ENCODE data around the gene DIAPH1.
A peak's percentile ranks its signal among the peaks of the same experiment; 100 is the strongest.

DNA sequence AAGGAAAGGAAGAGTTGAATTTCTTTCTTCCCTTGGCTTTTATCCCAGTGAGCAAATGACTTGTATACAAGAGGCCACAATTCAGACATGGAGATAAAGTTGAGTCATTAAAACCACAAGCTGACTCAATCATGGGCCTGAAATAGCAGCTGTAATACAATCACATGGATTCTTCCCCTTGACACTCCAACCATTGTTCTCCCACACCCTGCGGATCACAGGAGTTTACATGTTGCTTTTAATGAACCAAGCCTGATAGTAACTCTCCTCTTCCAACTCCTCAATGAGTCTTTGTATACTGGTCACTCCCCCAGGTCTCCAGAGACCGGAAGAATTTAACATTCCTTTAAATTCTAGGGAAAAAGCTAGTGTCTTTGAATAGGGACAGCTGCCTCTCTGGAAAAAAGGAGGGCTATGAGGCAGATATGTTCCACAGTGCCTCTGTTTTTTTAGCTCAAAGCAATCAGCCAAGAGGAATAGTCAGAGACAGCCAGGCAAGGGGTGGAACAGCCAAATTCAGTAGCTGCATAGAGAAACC, 97.5 kb downstream of the DIAPH1 start:
- peak; percentile 35 to 80 (median 53) for TF ChIP-seq POLR2AphosphoS5 (IDR thresholded peaks at IDR 0.05)
- TF ChIP-seq, protein P1, sequence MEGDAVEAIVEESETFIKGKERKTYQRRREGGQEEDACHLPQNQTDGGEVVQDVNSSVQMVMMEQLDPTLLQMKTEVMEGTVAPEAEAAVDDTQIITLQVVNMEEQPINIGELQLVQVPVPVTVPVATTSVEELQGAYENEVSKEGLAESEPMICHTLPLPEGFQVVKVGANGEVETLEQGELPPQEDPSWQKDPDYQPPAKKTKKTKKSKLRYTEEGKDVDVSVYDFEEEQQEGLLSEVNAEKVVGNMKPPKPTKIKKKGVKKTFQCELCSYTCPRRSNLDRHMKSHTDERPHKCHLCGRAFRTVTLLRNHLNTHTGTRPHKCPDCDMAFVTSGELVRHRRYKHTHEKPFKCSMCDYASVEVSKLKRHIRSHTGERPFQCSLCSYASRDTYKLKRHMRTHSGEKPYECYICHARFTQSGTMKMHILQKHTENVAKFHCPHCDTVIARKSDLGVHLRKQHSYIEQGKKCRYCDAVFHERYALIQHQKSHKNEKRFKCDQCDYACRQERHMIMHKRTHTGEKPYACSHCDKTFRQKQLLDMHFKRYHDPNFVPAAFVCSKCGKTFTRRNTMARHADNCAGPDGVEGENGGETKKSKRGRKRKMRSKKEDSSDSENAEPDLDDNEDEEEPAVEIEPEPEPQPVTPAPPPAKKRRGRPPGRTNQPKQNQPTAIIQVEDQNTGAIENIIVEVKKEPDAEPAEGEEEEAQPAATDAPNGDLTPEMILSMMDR (IDR thresholded peaks at IDR 0.05): no peak

Data from transverse colon (tissue), 4 donors.